ENCODE data around the gene KCNQ1.

- no peak for TF ChIP-seq CTCF (IDR thresholded peaks at IDR 0.05)
- TF ChIP-seq POLR2A (IDR thresholded peaks at IDR 0.05) = no peak
- TF ChIP-seq EP300 (IDR thresholded peaks at IDR 0.05; ENCODE audit: low read depth) = no peak
Observed at GRCh38 chr11:2846056-2846455, 401.2 kb downstream of the KCNQ1 start.
